Spleen (tissue), 11 donors: ENCODE results near the gene PALLD. TPM values are rescaled to one million over a fixed set of nuclear protein-coding genes. Genes with fewer than 3 reads are reported as not detected.

Experiments
- DNase-seq: peaks from one replicate; pipeline ENCODE4 v3.0.0-alpha.2; 2020
- H3K27ac ChIP-seq, 8 donors: fragments of 200-600 bp; sonication (generic) in 7 of 8; 1 replicate in 4 of 8; 2 replicates in 4 of 8; pipeline versions ENCODE4 v1.5.0 to v1.8.0; 2016 to 2021; ENCODE audit warnings: inconsistent platforms in 4 of 8, mild to moderate bottlenecking in 4 of 8, moderate library complexity in 1 of 8
- H3K27me3 ChIP-seq, 7 donors: fragments of 200-600 bp; sonication (generic) in 6 of 7; replicated peaks in 1 of 7; 1 replicate in 4 of 7; 2 replicates in 3 of 7; pipeline versions ENCODE4 v1.5.0 to v1.8.0; 2016 to 2021; ENCODE audit warnings: inconsistent platforms in 3 of 7, mild to moderate bottlenecking in 1 of 7
- H3K36me3 ChIP-seq, 6 donors: fragments of 200-600 bp; sonication (generic) in 5 of 6; 1 replicate in 4 of 6; 2 replicates in 2 of 6; pipeline versions ENCODE4 v1.5.0 to v1.8.0; 2016 to 2021; ENCODE audit warnings: inconsistent platforms in 2 of 6
- H3K4me1 ChIP-seq, 6 donors: fragments of 200-600 bp; sonication (generic) in 5 of 6; 1 replicate in 3 of 6; 2 replicates in 3 of 6; pipeline versions ENCODE4 v1.5.0 to v1.8.0; 2016 to 2021; ENCODE audit warnings: inconsistent platforms in 3 of 6
- H3K4me3 ChIP-seq, 8 donors: fragments of 200-600 bp; sonication (generic) in 7 of 8; 1 replicate in 4 of 8; 2 replicates in 4 of 8; pipeline versions ENCODE4 v1.5.0 to v1.8.0; 2016 to 2021; ENCODE audit warnings: inconsistent platforms in 4 of 8, mild to moderate bottlenecking in 4 of 8, moderate library complexity in 2 of 8
- H3K9me3 ChIP-seq, 8 donors: fragments of 200-600 bp; sonication (generic) in 7 of 8; 1 replicate in 4 of 8; 2 replicates in 4 of 8; pipeline versions ENCODE4 v1.5.0 to v1.8.0; 2016 to 2021; ENCODE audit warnings: inconsistent platforms in 4 of 8
- POLR2A ChIP-seq, 3 donors: fragments of 450-650 bp; IDR thresholded peaks; one replicate each; pipeline ENCODE4 v1.5.1; 2017; ENCODE audit warnings: antibody characterized with exemption in 3 of 3, mild to moderate bottlenecking in 1 of 3
- POLR2AphosphoS5 ChIP-seq, 3 donors: sonication (generic); formaldehyde crosslinking; IDR thresholded peaks; one replicate each; pipeline ENCODE4 v1.5.1; 2017; ENCODE audit warnings: antibody characterized with exemption in 3 of 3
- WGBS, 5 donors: extraction: QIAGEN DNeasy Blood & Tissue Kit in 3 of 5; methylation state at CpG; one replicate each; pipeline versions ENCODE4 v1.1.5 to v1.1.7; 2013 to 2018; 5-methylcytosine and 5-hydroxymethylcytosine counted together
- intact Hi-C: fragments of 100-400 bp; cut with DNase I; formaldehyde crosslinking; loops from one replicate; pipeline ENCODE4 v1.15.0; 2023; ENCODE audit warnings: low total_unique reads
- polyA plus RNA-seq, 3 donors: library from polyadenylated mRNA; stranded (reverse); fragments of 200-250 nt; gene quantifications; one replicate each; pipeline ENCODE4 v1.2.1, GENCODE V29; 2013
- total RNA-seq, 7 donors: library from RNA; depleted of rRNA in 3 of 7; stranded (reverse); fragments of >200 nt in 3 of 7; fragmentation: NEBNext Ultra II Directional in 4 of 7; extraction: Animal tissue kit (Norgen Biotek cat#: 25700) in 4 of 7; gene quantifications; one replicate each; pipeline versions ENCODE4 v1.1.0 to v1.2.1, GENCODE V29; 2016 to 2021
- TF ChIP-seq, protein P1 (sequence below), 11 experiments: fragments of 200-600 bp in 7 of 11; fragments of 450-650 bp in 4 of 11; sonication (generic) in 4 of 11; IDR thresholded peaks in 8 of 11; conservative IDR thresholded peaks in 3 of 11; 1 replicate in 7 of 11; 2 replicates in 4 of 11; pipeline versions ENCODE4 v1.4.0 to v1.8.0; 2016 to 2021; ENCODE audit warnings: antibody characterized with exemption in 11 of 11, inconsistent platforms in 4 of 11, mild to moderate bottlenecking in 1 of 11
- donor health status: healthy with polysubstance abuse.
- donor health status: DM: no; HTN: no; CAD: no; lungs with moderate emphysema.
- donor health status: DM: no; HTN: no; CAD: no.
- donor health status: Bipolar disorder and iron deficiency.
- donor health status: healthy.
- donor health status: DM: no; HTN: no; CAD: no.
- donor health status: DM: yes; HTN: yes; CAD: no.

The PALLD gene
- total and polyA plus RNA-seq, 10 donors: 24.3 to 228 (median 142) TPM

GRCh38 chr4:168540503-168541265, 43.8 kb downstream of the PALLD start:
- Histone ChIP-seq H3K9me3 (no peaks in the 10 kb centered on the region), H3K27ac (no peak overlapping the region), H3K27me3 (no peaks in the 10 kb centered on the region), H3K36me3 (no peaks in the 10 kb centered on the region), H3K4me1 (no peaks in the 10 kb centered on the region), H3K4me3 (no peak overlapping the region)
- 89 to 96% (median 91%) methylated on average over 6 of the region's 6 CpGs for WGBS, 5 donors
- intact Hi-C loops: no loop called here
- no peak for DNase-seq
- TF ChIP-seq POLR2A (IDR thresholded peaks at IDR 0.05) (no peak), POLR2AphosphoS5 (IDR thresholded peaks at IDR 0.05) (no peak)
- TF ChIP-seq, protein P1, sequence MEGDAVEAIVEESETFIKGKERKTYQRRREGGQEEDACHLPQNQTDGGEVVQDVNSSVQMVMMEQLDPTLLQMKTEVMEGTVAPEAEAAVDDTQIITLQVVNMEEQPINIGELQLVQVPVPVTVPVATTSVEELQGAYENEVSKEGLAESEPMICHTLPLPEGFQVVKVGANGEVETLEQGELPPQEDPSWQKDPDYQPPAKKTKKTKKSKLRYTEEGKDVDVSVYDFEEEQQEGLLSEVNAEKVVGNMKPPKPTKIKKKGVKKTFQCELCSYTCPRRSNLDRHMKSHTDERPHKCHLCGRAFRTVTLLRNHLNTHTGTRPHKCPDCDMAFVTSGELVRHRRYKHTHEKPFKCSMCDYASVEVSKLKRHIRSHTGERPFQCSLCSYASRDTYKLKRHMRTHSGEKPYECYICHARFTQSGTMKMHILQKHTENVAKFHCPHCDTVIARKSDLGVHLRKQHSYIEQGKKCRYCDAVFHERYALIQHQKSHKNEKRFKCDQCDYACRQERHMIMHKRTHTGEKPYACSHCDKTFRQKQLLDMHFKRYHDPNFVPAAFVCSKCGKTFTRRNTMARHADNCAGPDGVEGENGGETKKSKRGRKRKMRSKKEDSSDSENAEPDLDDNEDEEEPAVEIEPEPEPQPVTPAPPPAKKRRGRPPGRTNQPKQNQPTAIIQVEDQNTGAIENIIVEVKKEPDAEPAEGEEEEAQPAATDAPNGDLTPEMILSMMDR (IDR thresholded peaks at IDR 0.05 in 8 of 11, conservative IDR thresholded peaks at IDR 0.05 in 3 of 11): no peak

GRCh38 chr4:168541266-168541953, 44.6 kb downstream of the PALLD start:
- WGBS, 5 donors: 85 to 95% (median 89%) methylated on average over 7 of the region's 7 CpGs

DNA sequence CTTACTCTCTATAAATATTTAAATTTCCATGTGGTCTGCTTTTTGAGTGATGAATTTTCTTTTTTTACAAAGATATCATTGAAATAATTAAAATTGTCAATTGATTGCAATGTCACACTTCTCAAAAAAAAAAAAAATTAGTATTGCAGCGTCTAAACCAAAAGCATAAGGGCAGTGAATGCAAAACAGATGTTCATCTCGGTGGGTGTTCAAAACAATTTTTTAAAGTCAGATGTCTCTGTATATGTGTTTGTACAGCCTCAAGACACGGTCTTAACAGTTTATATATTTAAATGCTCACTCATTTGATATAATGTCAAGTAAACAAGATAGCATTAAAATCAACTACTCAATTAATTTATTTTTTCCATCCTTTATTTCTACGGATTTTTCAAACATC, 52.3 kb downstream of the PALLD start:
- Histone ChIP-seq H3K9me3 (no peaks in the 10 kb centered on the region), H3K4me1 (no peaks in the 10 kb centered on the region), H3K36me3 (no peaks in the 10 kb centered on the region), H3K27ac (no peak overlapping the region), H3K4me3 (no peak overlapping the region), H3K27me3 (no peaks in the 10 kb centered on the region)
- WGBS, 5 donors: 73 to 82% (median 76%) methylated on average over 4 of the region's 4 CpGs
- DNase-seq: no peak
- TF ChIP-seq POLR2AphosphoS5 (IDR thresholded peaks at IDR 0.05): no peak
- no peak for TF ChIP-seq POLR2A (IDR thresholded peaks at IDR 0.05)
- TF ChIP-seq, protein P1 (IDR thresholded peaks at IDR 0.05 in 8 of 11, conservative IDR thresholded peaks at IDR 0.05 in 3 of 11): no peak
- intact Hi-C loops: no loop called here

More at GRCh38 chr4:168541266-168541953, 44.6 kb downstream of the PALLD start:
- no peak overlapping the region for H3K27ac ChIP-seq
- no peaks in the 10 kb centered on the region for H3K36me3 ChIP-seq
- TF ChIP-seq, protein P1 (IDR thresholded peaks at IDR 0.05 in 8 of 11, conservative IDR thresholded peaks at IDR 0.05 in 3 of 11): no peak
- no peak for TF ChIP-seq POLR2AphosphoS5 (IDR thresholded peaks at IDR 0.05)
- no peak for TF ChIP-seq POLR2A (IDR thresholded peaks at IDR 0.05)
- H3K27me3 ChIP-seq: no peaks in the 10 kb centered on the region
- intact Hi-C loops: no loop called here
- no peak for DNase-seq
- no peaks in the 10 kb centered on the region for H3K4me1 ChIP-seq
- no peaks in the 10 kb centered on the region for H3K9me3 ChIP-seq
- no peak overlapping the region for H3K4me3 ChIP-seq

GRCh38 chr4:168550064-168550766, 53.4 kb downstream of the PALLD start:
- no peak overlapping the region for H3K27ac ChIP-seq
- no peak for DNase-seq
- TF ChIP-seq POLR2A (IDR thresholded peaks at IDR 0.05) (no peak), POLR2AphosphoS5 (IDR thresholded peaks at IDR 0.05) (no peak)

More at GRCh38 chr4:168550064-168550766, 53.4 kb downstream of the PALLD start:
- 74 to 92% (median 81%) methylated on average over 5 of the region's 5 CpGs for WGBS, 5 donors
- Histone ChIP-seq H3K9me3 (no peaks in the 10 kb centered on the region), H3K36me3 (no peaks in the 10 kb centered on the region), H3K4me1 (no peaks in the 10 kb centered on the region), H3K27me3 (no peaks in the 10 kb centered on the region), H3K4me3 (no peak overlapping the region)
- intact Hi-C loops: no loop called here
